Stimulated activated CD8-positive, alpha-beta memory T cell treated with anti-CD3 and anti-CD28 coated beads, Interleukin-4, amount 100 ng/mL, for 1 hour (primary cell): Measurements from ENCODE around the gene AP3D1.

Experiments used
- DNase-seq, 2 donors: peaks; one replicate each; pipeline ENCODE4 v3.0.0-alpha.2; 2020; ENCODE audit warnings: low read depth in 2 of 2, low spot score in 1 of 2

The AP3D1 gene

DNA sequence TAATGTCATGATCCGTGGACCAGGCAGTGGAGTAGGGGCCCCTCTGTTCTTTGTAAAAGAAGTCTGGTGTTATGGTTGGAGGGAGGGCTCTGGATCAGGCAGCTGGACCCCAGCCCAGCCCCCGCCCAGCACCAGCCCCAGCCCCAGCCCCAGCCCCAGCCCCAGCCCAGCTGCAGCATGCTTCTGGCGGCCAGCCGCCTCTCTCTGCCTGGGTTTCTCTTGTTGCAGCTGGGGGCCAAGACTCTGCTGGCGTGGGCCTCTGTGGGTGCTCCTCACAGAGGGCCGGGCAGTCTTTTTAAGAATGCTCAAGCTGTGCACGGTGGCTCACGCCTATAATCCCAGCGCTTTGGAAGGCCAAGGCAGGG lies 30.2 kb upstream of the AP3D1 start:
- no peak for DNase-seq

DNA sequence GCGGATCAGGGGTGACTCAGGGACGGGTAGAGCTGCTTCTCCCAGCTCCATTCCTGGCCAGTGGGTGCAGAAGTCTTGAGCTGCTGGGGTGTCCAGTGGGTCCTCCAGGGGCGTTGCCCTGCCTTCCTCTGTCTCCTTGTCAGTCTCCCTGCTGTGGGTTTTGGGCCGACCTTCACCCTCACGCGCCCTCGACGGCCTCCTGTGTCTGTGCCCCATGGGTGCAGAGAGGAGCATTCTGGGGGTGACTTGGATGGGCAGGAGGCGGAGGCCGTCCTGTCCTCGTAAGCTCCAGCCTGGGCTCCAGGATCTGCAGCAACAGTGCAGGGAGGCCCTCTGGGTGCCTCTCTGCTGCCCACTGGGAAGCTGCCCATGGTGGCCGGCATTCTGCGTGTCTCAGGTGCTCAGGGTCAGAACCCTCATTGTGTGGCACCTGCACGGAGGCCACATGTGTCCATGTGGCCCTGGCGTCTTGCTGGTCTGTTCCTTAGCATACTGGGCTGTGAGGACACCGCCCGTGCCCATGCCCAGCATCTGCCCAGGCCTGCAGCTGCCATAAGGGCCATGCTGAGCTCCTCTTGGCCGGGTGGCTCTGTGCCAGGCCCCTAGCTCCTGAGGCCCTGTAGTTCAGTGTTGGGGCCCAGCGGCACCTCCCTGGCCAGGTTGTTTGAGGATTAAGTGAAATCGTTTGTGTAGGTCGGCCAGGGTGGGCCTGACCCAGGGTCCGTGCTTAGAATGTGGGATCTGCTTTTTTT lies 29.7 kb upstream of the AP3D1 start:
- no peak for DNase-seq

DNA sequence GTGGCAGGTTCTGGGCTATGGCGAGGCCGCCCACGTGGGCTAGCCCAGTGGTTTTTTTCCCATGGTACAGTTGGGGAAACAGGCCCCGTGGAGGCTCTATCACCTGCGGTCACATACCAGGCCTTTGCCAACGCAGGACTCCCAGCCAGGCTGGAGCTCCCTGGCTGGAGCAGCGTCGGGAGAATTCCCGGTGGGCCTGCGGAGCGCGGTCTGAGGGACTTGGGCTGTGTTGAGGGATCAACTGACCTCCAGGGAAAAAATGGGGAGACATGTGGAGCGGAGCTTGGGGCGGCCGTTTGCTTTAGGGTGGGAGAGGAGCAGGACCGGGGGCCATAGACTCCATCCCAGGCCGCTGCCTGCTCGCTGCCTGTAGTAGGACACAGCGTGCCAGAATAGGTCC lies 28.7 kb upstream of the AP3D1 start:
- DNase-seq: no peak

DNA sequence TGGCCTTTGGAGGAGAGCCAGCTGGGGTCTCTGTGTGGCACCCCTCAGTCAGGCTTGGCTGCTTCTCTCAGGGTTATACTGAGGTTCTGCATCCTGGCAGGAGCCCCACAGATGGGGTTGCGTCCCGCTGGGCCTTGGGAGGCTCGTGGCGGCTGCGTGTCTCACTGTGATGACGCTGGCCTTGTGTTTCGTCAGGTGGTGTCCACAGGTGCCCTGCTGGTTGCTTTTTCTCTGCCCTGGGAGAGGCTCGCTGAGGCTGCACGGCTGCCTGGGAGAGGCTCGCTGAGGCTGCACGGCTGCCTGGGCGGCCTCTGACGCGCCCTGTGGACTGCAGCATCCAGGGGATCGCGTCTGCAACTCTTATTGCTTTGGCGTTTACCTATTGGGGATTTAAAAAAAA lies 27.7 kb upstream of the AP3D1 start:
- DNase-seq: no peak

DNA sequence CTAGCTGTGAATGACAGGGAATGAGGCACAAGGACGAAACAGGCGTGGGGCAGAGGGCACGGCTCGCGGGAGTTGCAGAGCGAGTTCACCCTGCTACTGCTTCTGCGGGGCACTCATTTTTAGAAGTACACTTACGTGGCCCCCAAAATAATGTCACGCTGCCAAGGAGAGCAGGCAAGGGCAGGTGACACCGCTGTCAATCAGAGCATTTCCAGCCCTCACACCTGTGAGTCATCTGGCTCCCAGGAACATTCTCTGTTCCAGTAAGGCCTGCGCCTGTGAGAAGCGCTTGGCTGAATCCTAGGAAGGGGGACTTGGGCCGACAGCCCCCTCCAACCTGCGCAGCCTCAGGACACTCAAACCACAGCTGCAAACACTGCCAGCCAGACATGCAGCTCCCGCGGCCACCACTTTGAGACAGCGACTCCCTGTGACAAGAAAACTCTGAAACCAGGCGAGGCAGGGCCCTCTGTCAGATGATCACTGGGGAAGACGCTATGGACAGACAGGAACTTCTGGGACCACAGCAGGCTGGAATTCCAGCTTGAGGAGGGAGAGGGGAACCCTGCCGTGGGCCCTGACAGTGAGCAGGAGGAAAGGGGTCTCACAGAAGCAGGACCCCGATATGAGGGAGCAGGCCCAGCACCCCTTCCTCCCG lies 25.1 kb upstream of the AP3D1 start:
- DNase-seq: no peak

DNA sequence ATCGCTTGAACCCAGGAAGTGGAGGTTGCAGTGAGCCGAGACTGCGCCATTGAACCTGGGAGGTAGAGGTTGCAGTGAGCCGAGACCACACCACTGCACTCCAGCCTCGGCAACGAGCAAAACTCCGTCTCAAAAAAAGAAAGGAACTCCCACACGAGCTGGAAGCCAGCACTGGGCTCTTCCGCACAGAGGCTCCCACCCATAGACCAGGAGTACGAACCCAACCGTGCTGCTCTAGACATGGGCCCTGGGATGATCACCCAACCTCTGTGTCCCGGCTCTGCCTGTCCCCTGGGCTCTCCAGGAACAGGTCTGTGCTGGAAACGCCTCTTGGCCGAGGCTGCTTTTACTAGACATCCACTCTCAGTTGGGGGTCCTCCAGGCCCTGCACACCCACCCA lies 24.4 kb upstream of the AP3D1 start:
- no peak for DNase-seq

DNA sequence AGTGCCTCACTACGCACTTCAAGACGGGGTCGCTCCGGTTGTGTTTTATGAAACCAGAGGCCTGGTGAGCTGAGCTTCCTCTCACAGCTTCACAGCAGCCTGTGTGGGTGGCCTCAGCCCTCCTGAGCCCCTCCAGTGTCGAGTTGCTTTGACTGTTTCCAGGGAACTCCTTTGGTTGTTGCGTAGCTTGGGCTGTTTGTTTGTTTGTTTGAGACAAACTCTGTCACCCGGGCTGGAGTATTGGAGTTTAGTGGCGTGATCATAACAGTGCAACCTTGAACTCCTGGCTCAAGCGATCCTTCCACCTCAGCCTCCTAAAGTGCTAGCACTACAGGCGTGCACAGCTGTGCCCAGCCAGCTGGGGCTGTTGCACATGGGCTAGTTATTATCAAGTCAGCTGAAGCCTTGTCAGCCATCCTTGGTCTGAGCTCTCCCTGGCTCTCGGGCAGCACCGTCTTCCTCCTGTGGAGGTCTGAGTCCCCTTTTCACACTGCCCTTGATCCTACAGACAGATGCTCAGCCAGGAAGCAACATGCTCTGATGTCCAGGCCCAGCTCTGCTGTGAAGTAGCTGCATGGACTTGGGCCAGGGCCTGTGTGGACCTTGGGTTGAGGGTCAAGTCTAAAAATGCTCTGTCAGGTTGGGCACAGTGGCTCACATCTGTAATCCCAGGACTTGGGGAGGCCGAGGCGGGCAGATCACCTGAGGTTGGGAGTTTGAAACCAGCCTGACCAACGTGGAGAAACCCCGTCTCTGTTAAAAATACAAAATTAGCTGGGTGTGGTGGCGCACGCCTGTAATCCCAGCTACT lies 22.6 kb upstream of the AP3D1 start:
- DNase-seq: no peak

DNA sequence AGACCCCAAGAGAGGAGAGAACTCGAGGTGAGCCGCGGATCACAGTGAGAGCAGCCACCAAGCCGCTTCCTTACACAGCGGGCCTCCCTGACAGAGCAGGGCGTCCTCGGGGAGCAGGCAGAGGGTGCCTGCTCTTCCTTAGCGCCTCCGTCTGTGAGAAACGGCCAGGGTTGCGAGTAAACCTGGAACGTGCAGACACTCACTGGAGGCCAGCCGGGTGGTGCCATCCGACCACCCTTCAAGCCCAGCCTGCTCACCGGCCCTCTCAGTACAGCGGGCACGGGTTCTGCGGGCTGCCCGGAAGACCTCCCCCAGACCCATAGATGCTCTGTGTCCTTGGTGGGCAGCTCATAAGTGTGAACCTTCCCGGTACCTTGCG lies 22.0 kb upstream of the AP3D1 start:
- DNase-seq: no peak

DNA sequence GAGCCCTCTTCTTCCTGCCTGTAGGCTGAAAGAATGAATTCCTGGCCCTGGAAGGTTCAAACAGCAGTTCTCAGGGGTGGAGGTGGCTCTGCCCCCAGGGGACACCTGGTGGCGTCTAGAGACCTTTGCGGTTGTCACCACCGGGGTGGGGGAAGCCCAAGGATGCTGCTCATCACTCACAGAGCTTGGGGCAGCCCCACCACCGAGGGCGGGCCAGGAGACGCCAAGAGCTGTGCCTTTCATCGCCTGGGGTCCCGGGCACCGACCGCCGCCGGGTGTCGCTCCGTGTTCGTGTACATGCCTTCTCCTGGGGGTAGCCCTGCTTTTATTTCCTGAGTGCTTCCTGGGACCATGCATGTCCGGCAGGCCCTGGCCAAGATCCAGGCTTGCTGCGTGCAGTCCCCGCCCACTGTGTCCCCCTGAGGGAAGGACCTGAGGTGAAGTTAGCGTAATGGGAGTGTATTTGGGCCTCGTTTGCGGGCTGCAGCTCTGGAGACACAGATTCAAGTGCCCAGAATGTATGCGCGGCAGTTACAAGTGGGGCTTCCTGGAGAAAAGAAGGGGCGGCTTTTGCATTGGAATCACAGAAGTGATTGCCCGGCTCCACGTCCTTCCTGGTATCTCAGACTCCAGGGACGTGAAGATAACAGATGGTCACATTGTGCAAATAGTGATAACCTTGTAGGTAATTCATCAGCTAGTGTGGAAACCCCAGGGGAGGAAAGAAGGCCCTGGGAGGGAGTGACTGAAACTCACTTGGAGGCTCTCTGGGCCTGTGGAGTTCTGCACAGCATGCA lies 20.2 kb upstream of the AP3D1 start:
- peak; percentile 42 to 59 for DNase-seq

DNA sequence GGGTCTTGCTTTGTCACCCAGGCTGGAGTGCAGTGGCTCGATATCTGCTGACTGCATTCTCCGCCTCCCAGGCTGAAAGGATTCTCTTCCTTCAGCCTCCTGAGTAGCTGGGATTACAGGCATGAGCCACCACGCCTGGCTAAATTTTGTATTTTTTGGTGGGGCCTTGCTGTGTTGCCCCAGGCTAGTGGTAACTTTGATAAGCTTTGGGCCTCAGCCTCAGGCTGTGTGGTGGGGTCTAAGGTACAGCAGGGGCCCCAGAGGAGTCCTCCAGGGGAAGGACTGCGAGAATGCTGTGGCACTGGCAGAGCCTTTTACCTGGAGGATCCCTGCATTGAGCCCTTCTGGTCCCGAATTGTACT lies 19.6 kb upstream of the AP3D1 start:
- no peak for DNase-seq

DNA sequence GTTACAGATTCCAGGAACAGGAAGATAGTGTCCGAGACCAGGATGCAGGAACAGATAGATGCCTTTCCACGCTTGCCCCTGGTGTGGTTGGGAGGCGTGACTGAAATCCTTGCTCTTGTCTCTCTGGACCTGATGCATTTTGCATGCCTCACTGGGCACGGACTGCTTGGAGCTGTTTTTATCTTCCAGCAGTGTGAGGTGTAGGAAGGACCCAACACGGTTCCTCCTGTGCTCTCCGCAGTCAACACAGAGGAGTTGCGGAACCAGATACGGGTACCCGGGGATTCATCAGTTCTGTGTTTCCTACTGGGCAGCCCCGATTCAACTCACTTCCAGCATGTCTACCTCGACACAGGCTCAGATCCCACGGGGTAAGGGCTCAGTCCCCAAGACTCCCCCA lies 18.9 kb upstream of the AP3D1 start:
- no peak for DNase-seq

DNA sequence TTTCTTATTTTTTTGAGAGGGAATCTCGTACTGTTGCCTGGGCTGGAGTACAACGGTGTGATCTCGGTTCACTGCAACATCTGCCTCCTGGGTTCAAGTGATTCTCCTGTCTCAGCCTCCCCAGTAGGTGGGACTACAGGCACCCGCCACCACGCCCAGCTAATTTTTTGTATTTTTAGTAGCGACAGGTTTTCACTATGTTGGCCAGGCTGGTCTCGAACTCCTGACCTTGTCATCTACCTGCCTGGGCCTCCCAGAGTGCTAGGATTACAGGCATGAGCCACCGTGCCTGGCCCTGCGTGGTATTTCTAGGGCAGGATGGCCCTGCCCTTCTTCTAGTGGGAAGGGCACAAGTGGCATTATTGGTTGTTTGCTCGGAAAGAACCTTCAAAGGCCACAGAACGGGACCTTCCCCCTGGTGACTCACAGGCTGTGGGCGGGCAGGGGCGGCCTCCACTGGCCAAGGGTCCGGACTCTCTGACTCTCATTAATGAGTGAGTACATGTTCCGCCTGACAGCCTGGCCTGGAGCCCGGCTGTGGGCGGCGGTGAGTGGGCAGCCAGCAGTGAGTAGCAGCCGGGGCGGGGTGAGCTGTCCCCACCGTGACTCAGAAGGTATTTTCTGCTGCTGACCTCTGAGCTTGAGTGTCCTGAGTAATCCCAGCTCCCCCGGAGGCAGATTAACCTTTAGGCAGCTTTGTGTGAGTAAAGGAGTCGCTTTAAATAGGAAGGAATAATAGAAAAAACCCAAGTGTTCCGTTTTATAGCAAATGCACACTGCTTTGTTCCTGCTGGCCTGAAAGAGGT lies 17.5 kb upstream of the AP3D1 start:
- DNase-seq: peak in 1 of 2 donors; percentile 45

DNA sequence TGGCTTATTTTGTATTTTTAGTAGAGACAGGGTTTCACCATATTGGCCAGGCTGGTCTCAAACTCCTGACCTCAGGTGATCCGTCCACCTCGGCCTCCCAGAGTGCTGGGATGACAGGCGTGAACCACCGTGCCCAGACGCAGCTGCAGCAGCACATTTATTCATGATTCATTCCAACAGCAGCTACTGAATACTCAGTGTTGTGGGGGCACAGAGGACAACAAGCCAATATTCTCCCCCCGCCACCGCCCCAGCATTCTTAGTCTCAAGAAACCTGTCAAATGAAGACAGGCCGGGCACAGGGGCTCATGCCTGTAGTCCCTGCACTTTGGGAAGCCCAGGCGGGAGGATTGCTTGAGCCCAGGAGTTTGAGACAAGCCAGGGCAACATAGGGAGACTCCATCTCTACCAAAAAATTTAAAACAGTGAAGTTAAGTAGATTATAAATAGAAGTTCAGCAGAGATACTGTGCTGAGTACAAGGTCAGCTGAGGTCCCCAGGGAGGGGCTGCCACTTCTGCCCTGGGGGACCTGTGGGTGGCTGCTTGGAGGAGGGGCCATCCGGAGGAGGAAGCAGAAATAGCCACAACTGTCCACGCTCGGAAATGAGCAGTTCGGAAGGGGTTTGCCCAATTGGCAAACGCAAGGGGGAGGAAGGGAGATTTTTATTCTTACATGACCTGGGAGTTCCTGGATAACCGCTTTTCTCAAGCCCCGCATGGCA lies 16.7 kb upstream of the AP3D1 start:
- DNase-seq: no peak

DNA sequence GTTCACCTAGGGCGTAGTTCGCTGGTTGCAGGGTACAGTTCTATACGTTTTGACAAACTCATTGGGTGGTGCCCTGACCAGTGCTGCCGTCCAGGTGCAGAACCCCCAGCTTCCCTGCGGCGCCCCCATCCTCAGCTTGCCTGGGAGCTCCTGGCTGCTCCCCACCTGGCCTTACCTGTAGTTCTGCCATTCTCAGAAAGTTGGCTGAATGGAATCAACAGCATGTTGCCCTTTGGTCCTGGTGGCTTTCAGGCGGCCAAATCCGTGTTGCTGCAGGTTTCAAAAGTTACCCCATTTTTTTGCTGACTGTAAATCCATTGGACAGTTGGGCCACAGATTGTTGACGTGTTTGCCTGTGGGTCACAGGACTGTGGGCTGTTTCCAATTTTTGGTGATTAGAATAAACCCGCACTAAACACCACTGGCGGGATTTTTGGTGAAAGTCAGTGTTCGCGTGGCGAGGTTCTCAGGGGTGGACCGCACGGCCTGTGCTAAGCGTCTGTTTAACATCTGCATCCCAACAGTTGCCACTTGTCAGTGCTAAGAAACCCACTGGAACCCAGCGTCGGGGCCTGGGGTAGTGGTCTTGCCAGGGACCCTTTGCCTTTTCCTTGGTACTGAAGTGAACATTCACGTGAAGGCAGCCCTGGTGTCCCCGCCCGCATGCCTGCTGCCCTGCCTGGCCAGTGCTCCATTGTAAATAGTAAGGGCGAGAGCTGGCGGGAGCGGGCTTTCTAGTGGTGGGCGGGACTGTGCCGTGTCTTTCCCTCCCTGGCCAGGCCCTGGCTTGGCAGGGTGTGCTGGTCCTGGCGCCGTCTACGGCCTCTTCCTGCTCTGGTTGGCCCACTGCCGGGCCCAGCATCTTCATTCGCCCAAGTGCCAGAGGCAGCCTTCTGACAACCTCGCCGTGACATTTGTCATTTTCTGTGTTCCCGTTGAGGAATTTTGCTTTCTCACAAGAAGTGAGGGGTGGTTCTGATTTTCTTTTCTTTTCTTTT lies 15.7 kb upstream of the AP3D1 start:
- no peak for DNase-seq

DNA sequence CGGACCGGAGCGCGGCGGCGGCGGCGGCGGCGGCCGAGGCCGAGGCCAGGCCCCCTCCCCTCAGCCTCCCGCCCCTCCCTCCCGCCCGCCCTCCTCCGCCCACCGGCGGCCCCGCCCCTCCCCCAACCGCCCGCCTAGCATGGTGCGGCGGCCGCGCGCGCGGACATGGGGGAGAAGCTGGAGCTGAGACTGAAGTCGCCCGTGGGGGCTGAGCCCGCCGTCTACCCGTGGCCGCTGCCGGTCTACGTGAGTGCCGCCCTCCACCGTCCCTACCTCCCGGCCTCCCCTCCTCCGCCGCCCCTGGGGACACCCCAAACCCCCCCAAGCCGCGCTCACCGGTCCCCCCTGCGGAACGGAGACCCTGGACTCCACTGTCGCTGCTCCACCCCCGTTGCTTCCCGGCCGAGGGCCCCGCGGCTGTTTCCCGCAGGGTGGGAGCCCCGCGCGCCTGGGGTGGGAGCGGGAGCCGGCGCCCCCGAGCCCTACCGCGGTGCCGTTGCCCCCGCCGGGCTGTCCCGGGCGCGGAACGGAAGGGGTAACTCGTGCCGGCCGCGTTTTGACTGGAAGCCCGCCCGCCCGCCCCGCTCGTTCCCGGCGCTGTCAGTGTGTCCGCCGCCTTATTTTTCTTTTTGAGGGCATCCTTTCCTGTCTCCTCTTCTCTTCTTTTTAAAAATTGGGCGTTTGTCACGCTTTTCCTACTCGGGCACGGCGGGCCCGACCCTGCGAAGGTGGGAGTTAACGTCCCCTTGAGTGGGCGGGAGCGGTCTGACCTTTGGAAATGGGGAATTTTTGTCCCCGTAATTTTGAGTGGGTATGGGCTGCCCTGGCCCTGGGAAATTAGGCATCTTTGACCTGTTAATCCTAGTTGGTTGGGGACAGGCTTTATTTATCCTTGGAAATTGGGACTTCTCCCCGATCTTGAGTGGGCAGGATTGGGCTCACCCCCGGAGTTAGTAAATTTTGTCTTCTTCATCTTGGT lies 12.9 kb upstream of the AP3D1 start:
- no peak for DNase-seq

DNA sequence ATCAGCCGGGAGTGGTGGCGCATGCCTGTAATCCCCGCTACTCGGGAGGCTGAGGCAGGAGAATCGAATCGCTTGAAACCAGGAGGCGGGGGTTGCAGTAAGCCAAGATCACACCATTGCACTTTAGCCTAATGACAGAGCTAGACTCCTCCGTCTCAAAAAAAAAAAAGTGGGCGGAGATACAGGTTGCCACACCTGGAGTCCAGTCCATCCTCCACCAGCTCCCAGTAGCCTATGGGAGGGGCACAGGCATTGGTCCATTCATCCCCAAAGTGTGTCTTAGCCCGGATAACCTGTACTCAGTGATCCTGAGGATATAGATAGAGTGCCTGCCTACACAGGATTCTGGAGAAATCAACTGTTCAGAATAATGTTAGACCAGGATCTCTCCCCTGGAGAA lies 9.0 kb upstream of the AP3D1 start:
- no peak for DNase-seq

DNA sequence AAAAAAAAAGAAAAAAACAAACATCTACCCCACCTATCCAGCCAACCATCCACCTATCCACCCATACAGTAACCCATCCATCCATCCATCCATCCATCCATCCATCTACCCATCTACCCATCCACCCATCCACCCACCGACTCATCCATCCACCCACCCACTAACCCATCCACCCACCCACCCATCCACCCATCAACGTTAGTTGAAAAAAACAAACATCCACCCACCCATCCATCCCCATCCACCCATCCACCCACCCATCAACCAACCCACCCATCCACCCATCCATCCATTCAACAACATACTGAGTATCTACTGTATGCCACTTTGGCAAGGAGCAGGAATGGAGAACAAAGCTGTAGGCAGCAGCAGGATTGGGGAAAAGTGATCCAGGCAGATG lies 6.1 kb upstream of the AP3D1 start:
- no peak for DNase-seq

DNA sequence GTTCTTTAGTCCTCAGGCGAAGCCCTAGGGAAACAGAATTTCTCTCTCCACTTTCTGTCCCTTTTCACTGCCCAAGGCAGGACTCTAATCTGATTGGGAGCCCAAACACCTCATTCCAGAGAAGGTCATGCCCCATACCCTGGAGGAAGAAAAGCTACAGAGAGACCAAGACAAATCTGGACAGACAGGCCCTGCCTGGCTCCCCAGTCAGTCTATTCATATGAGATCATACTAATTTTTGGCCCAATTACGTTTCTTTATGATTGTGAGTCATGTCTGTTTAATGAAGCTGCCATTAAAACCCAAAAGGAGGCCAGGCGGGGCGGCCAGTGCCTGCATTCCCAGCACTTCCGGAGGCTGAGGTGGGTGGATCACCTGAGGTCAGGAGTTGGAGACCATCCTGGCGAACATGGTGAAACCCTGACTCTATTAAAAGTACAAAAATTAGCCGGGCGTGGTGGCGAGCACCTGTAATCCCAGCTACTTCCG lies 3.3 kb upstream of the AP3D1 start:
- no peak for DNase-seq
